Left lobe of liver (tissue), 2 donors: ENCODE data around the gene PIM1. TPM values are rescaled to one million over a fixed set of nuclear protein-coding genes. Genes with fewer than 3 reads are reported as not detected.
"Not testable (repeated sequence)": the region's sequence is repeated elsewhere in the genome, so short reads cannot be mapped to it uniquely, and the experiment has no call there.

Source experiments
- ATAC-seq: fragments of 200-7000 bp; cut with Tn5 transposase; one replicate; pipeline ENCODE4 v1.9.1; 2020; ENCODE audit warnings: mild to moderate bottlenecking, moderate library complexity
- DNase-seq: peaks from one replicate; pipeline ENCODE4 v3.0.0-alpha.2; 2020; ENCODE audit warnings: low spot score
- total RNA-seq: library from RNA; stranded (reverse); gene quantifications from one replicate; pipeline ENCODE4 v1.2.1, GENCODE V29; 2021
- donor health status: DM: no; HTN: no; CAD: no; lungs with moderate emphysema.
- donor health status: DM: no; HTN: yes; CAD: no.

Gene PIM1
- 5.7 TPM for total RNA-seq

DNA sequence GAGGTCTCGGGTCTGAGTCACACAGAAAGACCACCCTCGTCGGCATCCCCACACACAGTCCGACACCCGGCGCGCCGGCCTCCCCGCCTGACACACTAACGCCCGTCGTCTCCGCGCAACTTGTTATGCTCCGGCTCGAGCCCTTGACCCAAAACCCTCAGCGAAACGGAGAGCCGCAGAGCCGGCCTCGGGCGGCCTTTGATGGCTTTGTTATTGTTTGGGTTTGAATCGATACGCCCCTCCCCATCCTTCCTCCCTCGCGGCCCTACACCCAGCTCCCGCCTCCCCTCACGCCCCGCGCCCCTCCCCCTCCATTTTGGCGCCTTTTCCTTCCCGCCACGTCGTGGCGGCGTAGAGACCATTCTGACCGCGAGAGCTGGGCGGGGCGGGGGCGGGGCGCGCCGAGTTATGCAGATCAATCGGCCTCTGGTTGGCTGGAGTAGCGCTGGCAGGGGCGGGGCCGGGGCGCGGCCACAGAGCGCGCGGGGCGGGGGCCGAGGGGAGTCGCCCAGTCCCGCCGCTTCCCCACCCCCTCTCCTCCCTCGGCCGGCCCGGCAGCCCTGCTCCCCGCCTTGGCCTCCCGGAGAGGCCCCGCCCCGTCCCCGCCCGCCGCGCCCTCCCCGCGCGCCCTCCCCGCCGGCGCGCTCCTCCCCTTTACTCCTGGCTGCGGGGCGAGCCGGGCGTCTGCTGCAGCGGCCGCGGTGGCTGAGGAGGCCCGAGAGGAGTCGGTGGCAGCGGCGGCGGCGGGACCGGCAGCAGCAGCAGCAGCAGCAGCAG, at the start of gene PIM1:
PIM1 (plus strand) TSS at position 657 of the 777 bp plus-strand sequence. CDS start 424 bp downstream, outside the sequence.
- DNase-seq: peak; percentile 100
- ATAC-seq: peak; percentile 85

DNA sequence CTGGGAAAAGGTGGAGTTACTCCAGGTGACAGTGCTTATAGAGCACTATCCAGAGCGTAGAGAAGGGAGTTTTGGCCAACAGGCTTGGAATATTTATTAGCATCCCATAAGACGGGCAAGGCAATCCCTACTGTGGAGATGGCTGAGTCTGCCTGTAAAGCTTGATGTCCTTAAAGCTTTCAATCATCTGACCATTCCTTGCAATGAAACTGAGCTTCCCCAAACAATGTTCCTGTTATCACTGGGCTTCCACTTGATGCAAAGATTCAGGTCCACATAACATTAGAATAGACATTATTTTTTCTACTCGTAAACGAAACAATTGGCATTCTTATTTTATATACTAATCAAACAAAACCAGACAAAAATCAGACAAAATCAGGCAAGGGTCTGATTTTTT, 48.4 kb upstream of the PIM1 start:
- DNase-seq: no peak
- no peak for ATAC-seq

DNA sequence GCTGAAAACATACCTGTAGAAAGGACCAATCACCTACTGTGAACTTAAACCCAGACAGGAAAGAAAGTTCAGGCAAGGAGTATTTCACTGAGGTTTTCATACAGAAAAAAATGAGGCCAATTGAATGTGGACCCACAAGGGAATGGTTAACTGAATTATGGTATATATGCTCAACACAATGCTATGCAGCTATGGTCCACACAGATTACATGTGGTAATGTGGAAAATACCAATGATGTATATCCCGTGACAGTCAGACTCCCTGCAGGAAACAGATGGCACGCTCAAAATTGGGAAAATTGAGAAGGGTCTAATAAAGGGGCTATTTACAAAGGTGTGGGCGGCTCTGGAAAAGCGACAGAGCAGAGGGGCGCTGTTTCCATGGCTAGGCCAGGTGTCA, 47.1 kb upstream of the PIM1 start:
- DNase-seq (no peak), ATAC-seq (no peak)

DNA sequence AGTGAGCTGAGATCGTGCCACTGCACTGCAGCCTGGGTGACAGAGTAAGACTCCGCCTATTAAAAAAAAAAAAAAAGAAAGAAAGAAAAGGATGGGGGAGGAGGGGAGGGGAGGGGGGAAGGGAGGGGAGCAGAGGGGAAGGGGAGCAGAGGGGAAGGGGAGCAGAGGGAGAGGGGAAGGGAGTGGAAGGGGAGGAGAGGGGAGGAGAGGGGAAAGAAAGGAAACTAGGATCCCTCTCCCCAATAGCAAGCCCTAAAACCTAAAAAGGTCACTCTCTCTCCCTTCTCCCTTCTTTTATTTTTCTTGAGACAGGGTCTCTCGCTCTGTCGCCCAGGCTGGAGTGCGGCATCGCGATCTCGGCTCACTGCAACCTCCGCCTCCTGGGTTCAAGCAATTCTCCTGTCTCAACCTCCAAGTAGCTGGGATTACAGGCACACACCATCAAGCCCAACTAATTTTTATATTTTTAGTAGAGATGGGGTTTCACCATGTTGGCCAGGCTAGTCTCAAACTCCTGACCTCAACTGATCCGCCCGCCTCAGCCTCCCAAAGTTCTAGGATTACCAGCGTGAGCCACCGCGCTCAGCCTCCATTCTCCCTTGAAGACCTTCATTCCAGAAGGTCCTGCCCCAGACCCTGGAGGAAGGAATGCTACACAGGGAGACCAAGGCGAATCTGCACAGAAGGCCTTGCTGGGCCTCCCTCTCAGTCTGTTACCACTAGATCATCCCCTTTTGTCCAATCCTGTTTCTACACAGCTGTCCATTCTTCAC, 45.8 kb upstream of the PIM1 start:
- ATAC-seq (no peak), DNase-seq (no peak)

- DNase-seq (no peak), ATAC-seq (no peak)
Measured at GRCh38 chr6:37125774-37126492, 44.0 kb upstream of the PIM1 start.

- DNase-seq (no peak), ATAC-seq (no peak)
Measured at GRCh38 chr6:37126493-37126958, 43.4 kb upstream of the PIM1 start.

DNA sequence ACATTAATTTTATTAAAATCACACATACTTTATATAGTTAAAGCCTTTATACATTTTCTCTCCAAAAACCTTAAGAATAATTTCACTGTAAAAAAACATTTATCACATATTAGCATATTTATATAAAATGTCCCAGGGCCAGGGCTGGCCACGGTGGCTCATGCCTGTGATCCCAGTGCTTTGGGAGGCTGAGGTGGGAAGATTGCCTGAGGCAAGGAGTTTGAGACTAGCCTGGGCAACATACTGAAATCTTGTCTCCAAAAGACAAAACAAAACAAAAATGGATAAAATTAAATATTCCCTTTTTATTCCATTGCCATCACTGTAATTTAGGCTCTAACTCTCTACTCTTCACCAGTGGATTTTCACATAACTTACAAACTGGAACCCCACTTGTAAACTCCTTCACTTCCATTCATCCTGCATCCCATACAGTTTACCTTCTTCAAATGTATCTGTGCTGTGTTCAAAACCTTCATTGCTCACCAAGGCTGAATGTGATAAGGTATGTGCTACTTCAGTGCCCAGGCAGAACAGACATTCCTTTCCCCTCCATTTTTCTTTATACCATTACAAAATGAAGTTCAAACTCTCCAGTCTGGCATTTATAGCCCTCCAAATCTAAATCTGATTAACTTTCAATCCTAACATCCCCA, 42.9 kb upstream of the PIM1 start:
- ATAC-seq: no peak

DNA sequence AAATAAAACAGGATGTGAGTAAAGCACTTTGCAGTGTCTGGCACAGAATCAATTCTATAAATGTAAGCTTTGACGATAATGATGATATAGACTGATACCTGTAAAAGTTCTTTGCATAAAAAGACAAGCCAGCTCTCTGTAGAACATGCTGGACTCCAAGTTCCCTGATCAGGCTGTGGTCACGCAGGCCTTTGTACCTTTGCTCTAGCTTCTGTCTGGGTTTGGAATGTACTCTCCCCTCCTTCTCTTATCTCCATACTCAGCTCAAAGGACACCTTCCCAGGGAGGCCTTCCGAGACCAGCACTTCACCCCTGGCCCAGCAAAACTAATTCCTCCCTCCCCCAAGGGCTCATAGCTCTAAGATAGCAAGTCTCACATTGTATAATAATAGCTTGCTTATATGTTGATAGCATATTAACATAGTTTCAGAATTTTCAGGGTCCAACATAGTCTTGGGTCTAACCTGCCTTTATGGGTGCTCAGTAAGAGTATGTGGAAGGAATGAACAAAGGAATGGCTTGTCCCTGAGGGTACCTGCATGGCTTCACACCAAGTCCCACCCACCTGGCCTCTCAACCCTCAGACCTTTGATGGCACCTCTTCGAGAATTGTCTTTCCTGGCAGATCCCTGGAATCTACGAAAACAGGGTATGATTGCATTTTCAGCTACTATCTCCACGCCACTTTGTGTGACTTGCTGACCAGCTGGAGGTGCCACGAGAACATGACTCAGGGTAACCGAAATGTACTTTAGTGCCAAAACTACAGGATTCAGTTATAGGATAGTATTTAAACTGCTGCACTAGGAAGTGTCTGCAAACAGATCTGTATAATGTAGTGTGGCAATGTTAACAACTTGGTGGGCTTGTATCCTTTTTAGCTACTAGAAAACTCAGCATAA, 41.7 kb upstream of the PIM1 start:
- DNase-seq: peak; percentile 90
- ATAC-seq: peak; percentile 89

More for the DNA sequence above, 42.9 kb upstream of the PIM1 start:
- no peak for DNase-seq

DNA sequence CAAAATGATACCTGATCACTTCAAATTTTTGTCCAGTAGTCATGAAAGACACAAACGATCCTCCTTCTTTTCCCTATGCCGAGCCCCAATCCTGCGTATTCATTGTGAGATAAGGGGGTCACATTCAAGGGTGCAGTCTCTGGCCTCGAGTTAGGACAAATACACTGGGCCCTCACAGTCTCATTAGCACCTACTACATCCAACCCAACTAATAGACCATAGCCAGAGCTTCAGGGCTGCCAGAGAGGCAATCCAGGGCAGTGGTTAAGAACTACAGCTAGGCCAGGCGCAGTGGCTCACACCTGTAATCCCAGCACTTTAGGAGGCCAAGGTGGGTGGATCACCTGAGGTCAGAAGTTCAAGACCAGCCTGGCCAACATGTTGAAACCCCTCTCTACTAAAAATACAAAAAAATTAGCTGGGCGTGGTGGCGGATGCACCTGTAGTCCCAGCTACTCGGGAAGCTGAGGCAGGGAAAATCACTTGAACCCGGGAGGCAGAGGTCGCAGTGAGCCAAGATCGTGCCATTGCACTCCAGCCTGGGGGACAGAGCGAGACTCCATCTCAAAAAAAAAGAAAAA, 41.0 kb upstream of the PIM1 start:
- ATAC-seq, DNase-seq: not testable (repeated sequence)

GRCh38 chr6:37129566-37129965, 40.4 kb upstream of the PIM1 start:
- DNase-seq (no peak), ATAC-seq (no peak)

DNA sequence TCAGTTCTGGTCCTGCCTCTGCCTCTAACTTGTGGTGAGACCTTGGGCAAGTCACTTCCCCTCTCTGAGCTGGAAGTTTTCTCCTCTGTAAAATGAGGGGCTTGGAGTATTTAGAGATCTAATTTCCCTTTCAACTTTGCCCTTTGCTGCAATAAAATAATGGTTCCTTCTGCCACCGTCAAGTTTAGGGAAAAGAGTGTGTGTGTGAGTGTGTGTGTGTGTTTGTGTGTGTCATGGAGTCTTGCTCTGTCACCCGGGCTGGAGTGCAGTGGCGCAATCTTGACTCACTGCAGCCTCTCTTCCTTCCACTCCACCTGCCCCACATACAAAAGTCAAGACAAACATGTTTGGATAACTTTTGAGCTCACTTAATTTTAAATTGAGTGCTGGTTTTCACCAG, 39.2 kb upstream of the PIM1 start:
- ATAC-seq: no peak
- DNase-seq: no peak

DNA sequence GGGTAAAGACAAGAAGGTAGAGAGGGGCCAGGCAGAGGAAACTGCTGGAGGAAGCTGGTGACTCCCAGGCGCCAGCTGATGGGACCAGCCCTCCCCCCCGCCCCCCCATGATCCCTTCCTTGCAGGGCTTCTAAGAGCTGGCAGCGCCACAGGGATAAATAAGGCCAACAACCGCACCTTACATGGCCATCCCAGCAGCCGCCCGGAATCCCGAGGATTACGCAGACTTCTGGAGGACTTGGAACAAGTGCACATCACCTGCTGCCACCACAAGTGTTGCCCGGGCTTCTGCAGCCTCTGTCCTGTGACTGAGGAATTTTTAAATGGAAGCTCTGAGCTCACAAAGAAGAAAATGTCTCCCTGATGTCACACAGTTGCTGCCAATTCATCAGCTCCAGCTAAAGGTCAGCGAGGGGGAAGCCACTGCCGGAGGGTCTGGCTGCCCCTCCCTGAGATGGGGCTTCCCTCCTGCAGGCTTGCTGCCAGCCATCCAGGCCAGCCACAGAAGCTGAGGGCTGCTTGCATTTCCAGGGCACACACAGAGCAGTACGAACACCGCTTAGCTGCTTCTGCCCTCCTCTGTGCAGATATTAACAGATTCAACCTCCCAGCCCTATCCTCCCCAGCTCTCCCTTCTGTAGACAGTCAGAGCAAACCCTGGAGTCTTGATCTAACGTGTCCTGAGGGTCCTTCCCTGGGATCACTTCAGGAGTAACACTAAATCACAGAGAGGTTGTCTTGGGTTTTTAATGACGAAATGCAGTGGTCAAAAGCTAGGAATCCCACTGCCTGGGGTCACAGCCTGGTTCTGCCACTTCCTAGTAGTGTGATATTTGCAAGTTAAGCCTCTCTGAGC, 38.6 kb upstream of the PIM1 start:
- DNase-seq (no peak), ATAC-seq (no peak)

GRCh38 chr6:37131960-37132253, 38.0 kb upstream of the PIM1 start:
- DNase-seq: no peak
- ATAC-seq: no peak

- ATAC-seq: no peak
- no peak for DNase-seq
Measured at GRCh38 chr6:37134036-37134395, 35.9 kb upstream of the PIM1 start.

GRCh38 chr6:37134396-37135191, 35.4 kb upstream of the PIM1 start:
- peak; percentile 56 for DNase-seq
- peak; percentile 80 for ATAC-seq

DNA sequence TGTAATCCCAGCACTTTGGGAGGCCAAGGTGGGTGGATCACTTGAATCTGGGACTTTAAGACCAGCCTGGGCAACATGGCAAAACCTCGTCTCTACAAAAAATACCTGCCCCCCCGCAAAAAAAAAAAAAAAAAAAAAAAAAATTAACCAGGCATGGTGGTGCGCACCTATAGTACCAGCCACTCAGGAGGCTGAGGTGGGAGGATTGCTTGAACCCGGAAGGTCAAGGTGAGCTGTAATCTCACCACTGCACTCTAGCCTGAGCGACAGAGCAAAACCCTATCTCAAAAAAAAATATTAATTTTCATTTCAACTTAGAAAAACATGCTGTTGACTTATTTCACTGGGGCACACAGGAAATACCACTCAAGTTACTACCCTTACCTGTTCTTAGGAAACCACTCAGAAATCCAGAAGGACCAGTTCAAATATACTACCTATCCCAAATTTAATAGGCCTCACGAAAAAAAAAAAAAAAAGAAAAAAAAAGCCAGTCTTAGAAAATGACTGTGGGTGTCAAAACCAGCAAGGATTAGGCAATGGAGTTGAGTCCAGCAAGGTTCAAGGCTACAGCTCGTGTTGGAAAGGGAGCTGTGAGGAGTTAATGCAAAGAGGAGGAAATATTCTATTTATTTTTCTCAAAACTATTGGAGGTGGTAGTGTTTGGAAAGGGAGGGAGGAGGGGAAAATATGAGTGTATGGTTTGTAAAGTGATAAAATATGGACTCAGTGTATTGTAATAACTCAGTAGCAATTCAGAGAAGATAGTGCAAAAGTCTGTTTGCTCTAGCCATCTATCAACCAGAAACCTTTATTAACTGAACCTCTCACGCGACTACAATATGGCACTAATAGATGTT, 33.9 kb upstream of the PIM1 start:
- ATAC-seq (peak; percentile 55), DNase-seq (peak; percentile 54)

DNA sequence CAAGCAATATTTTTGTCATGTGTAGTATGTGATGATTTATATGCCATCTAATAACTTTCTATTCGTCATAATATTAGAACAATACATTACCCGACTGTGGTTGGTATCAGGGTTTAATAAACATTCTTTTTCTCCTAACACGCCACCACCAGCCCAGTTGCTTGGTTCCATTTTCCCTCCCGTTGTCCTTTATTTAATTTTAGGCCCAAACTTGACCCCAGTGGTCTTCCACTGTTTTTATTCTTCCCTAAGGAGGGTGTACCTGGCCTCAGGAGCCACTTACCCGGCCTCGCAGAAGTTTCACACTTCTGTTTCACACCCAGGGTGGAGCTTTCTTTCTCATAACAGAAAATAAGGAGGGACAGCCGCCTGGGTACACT, 33.1 kb upstream of the PIM1 start:
- DNase-seq (no peak), ATAC-seq (no peak)
